ENCODE measurements around the gene SH3RF2.

The SH3RF2 gene

DNA sequence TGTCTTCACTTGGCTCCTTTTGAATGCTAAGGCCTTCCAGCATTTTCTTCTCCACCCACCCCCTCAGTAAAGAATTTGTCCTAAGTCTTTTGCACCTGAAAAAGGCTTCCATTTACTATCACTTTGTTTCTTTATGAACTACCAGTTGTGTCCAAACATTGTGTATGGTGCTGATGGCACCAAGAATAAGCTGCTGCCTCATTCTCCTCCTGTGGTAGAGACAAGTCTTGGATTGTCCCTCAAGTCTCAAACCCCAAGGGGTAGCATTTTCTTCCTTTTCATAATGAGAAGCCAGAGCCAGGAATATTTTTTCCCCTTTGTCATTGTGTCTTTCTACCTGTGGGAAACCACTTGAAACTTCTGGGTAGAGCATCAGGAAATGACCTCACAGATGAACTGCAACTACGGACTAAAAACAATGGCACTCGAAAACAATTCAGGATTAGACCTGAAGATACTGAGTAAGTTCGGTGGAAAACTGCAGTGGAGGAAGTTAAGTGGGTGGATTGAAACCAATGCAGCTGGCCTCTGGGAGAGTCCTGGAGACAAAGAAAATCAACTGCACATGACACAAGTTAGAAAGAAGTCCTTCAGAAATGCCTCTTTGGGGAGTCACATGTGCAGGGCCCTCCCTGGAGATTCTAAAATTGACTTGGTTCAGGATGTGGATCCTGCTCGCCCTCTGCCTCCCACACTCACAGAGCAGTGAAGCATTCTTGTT lies 80.5 kb downstream of the SH3RF2 start:
- H3K4me1 Mint-ChIP-seq = no peaks in the 10 kb centered on the region
- peaks cover 5% of the 10 kb centered on the region for H3K9me3 Mint-ChIP-seq
- no peak overlapping the region for H3K4me3 Mint-ChIP-seq
- ATAC-seq = peak; percentile 21
- no peaks in the 10 kb centered on the region for H3K36me3 Mint-ChIP-seq
- H3K27ac Mint-ChIP-seq = no peak overlapping the region
- H3K27me3 Mint-ChIP-seq = no peaks in the 10 kb centered on the region

DNA sequence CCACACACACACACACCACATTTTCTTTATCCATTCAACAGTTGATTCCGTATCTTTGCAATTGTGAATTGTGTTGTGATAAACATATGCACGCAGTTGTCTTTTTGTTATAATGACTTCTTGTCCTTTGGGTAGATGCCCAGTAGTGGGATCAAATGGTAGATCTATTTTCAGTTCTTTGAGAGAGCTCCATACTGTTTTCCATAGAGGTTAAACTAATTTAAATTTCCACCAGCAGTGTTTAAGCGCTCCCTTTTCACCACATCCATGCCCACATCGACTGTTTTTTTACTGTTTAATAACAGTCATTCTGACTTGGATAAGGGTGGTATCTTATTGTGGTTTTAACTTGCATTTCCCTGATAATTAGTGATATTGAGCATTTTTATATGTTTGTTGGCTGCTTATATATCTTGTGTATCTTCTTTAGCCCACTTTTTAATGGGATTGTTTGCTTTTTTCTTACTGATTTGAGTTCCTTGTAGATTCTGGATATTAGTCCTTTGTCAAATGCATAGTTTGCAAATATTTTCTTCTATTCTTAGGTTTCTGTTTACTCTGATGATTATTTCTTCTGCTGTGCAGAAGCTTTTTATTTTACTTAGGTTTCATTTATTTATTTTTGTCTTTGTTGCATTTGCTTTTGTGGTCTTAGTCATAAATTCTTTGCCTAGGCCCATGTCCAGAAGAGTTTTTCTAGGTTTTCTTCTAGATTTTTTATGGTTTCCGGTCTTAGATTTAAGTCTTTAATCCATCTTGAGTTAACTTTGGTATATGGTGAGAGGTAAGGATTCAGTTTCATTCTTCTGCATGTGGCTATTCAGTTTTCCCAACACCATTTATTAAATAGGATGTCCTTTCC lies 82.4 kb downstream of the SH3RF2 start:
- Mint-ChIP-seq H3K4me1 (no peaks in the 10 kb centered on the region), H3K27me3 (no peaks in the 10 kb centered on the region), H3K27ac (no peak overlapping the region), H3K36me3 (no peaks in the 10 kb centered on the region), H3K9me3 (peaks cover 5% of the 10 kb centered on the region), H3K4me3 (no peak overlapping the region)
- ATAC-seq = no peak

DNA sequence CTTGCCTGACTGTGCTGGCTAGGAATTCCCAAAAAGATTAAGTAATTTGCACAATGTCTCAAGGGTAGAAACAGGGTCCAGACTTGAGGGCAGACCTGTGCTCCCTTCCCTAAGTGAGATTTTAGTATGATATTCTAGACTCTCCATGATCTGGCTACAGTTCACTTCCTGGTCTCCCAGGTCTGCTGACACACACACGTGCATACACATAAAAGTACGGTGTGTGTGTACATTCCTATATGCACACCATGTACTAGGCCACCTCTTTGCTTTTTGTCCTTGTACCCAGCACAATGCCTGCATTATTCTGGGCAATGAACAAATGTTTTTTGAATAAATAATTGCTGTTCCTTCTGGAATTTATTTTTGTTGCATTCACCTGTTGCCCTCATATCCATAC lies 83.7 kb downstream of the SH3RF2 start:
- ATAC-seq = no peak
- no peak overlapping the region for H3K4me3 Mint-ChIP-seq
- peaks cover 5% of the 10 kb centered on the region for H3K9me3 Mint-ChIP-seq
- H3K36me3 Mint-ChIP-seq = no peaks in the 10 kb centered on the region
- H3K27ac Mint-ChIP-seq = no peak overlapping the region
- no peaks in the 10 kb centered on the region for H3K4me1 Mint-ChIP-seq
- peaks cover 12% of the 10 kb centered on the region for H3K27me3 Mint-ChIP-seq

DNA sequence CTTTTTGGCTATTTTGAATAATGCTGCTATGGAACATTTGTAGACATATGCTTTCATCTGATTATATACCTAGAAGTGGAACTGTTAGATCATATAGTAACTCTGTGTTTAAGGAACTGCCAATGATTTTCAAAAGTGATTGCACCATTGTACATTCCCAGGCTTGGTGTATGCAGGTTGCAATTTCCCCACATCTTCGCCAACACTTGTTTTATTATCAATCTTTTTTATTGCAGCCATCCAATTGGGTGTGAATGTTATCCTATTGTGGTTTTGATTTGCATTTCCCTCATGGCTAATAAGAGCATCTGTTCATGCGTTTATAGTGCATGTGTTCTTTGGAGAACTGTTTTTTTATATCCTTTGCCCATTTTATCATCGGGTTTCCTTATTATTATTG lies 87.7 kb downstream of the SH3RF2 start:
- H3K36me3 Mint-ChIP-seq = no peaks in the 10 kb centered on the region
- H3K27ac Mint-ChIP-seq = no peak overlapping the region
- ATAC-seq = no peak
- no peaks in the 10 kb centered on the region for H3K9me3 Mint-ChIP-seq
- H3K27me3 Mint-ChIP-seq = peaks cover 17% of the 10 kb centered on the region
- no peak overlapping the region for H3K4me3 Mint-ChIP-seq
- no peaks in the 10 kb centered on the region for H3K4me1 Mint-ChIP-seq

DNA sequence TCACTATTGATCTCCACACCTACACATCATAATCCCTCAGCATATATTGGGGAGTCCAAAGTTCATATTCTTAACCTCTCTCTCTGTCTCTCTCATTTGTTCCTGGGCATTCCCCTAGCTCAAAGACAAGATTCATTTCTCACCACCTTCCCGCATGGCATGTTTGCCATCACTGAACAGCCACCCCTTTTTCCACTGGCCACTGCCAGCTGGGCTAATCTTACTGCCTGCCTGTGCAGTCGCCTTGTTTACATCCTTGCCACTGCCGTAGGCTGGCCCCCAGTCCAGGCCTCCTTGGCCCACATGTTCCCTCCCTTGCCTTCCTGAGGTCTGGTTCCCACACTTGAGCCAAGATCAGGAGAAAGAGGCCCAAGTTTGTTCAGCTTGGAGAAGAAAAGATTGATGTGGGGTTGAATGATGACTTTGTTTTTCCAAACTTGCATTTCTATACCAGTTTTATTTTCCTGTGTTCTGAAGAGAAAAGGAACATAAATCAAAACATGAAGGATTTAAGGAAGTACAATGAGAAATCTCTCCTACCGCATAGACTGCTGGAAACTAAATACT lies 88.8 kb downstream of the SH3RF2 start:
- H3K9me3 Mint-ChIP-seq = no peaks in the 10 kb centered on the region
- ATAC-seq = no peak
- no peaks in the 10 kb centered on the region for H3K36me3 Mint-ChIP-seq
- peaks cover 17% of the 10 kb centered on the region for H3K27me3 Mint-ChIP-seq
- no peak overlapping the region for H3K27ac Mint-ChIP-seq
- H3K4me3 Mint-ChIP-seq = no peak overlapping the region
- H3K4me1 Mint-ChIP-seq = no peaks in the 10 kb centered on the region

DNA sequence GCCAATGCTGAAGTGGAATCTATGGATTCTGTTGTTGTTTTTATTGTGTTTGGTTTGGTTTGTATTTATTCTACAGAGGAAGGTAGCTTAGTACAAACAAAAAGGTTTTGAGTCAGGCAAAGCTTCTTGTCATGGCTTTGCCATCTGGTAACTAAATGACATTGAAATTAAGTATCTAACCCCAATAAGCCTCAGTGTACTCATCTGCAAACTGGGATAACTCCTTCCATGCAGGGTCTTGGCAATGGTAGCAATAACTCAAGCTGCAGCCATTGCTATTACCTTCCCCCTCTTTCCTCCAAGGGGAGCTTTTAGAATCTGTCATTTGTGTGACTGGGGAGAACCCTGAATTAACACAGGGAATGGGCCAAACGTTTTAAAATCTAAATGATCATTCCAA lies 89.3 kb downstream of the SH3RF2 start:
- H3K36me3 Mint-ChIP-seq = no peaks in the 10 kb centered on the region

DNA sequence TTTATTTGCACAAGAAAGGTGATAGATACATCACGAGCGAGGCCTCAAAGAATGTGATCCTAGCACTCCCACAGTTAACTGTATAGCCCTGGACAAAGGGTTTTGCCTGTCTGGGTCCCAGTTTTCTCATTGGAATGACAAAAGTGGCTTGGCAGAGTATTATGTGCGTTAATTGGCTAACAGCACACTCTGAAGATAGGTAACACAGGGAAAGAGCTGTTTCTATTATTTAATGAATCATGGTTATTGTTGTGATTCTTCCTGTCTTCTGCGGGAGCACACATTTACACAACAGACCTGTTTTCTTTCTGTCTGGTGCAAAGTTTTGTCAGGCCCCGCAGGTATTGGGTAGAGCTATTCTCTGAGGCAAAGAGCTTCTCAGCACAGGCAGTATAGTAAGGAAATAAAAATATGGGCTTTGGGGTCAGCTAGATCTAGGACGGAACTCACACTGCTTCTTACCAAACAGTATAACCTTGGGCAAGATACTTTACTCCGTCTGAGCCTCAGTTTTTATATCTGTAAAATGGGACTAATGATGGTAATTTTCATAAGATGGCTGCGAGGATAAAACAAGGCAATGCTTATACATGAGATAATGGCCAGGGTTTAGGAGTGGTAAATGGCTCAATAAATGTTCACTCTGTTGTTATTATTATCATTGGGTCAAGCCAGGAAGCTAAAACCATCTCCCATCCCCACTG lies 90.1 kb downstream of the SH3RF2 start:
- no peaks in the 10 kb centered on the region for H3K4me1 Mint-ChIP-seq
- no peaks in the 10 kb centered on the region for H3K9me3 Mint-ChIP-seq
- no peak overlapping the region for H3K27ac Mint-ChIP-seq
- peaks cover 17% of the 10 kb centered on the region for H3K27me3 Mint-ChIP-seq
- H3K4me3 Mint-ChIP-seq = no peak overlapping the region
- no peaks in the 10 kb centered on the region for H3K36me3 Mint-ChIP-seq
- ATAC-seq = no peak

More for the DNA sequence above, 89.3 kb downstream of the SH3RF2 start:
- no peak overlapping the region for H3K4me3 Mint-ChIP-seq
- no peaks in the 10 kb centered on the region for H3K9me3 Mint-ChIP-seq
- H3K27me3 Mint-ChIP-seq = peaks cover 17% of the 10 kb centered on the region
- no peak for ATAC-seq
- H3K27ac Mint-ChIP-seq = no peak overlapping the region
- H3K4me1 Mint-ChIP-seq = no peaks in the 10 kb centered on the region

DNA sequence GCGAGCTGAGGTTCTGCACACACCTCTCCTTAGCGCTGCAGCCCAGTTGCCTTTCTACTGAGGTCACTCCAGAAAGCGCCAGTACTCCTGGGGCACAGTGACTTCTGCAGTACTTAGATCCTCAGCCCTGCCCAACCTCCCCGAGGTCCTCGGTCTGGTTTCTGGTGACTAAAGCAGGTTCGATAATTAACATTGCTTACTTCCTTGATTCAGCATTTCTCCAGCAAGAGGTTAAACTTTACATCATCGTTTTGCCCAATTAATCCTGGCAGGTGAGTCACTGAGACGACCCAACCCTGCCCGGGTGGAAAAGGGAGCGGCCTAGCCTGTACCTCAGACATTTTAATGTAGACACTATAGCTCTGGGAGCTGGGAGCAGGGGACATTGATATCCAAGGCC lies 91.4 kb downstream of the SH3RF2 start:
- no peak overlapping the region for H3K4me3 Mint-ChIP-seq
- no peaks in the 10 kb centered on the region for H3K36me3 Mint-ChIP-seq
- ATAC-seq = no peak
- peaks cover 17% of the 10 kb centered on the region for H3K27me3 Mint-ChIP-seq
- H3K4me1 Mint-ChIP-seq = no peaks in the 10 kb centered on the region
- no peak overlapping the region for H3K27ac Mint-ChIP-seq
- H3K9me3 Mint-ChIP-seq = no peaks in the 10 kb centered on the region

DNA sequence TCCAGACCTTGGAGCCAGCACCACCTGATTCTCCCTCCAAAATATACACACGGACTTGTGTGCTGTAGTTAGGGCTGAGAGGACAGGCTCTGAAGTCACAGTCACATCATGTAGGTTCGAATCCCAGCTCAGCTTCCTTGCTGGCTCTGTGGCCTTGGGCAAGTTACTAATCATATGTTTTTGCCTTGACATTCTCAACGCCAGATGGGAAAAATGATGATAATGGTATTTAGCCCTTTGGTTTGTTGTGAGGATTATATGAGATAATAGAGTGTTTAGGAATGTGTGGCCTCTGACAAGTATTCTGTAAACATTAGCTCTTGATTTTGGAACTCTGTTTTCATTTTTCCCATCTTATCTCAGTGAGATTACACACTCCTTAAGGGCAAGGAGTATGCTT lies 96.5 kb downstream of the SH3RF2 start:
- Mint-ChIP-seq H3K36me3 (no peaks in the 10 kb centered on the region), H3K4me3 (no peak overlapping the region), H3K4me1 (no peaks in the 10 kb centered on the region), H3K27me3 (no peaks in the 10 kb centered on the region), H3K9me3 (no peaks in the 10 kb centered on the region), H3K27ac (no peak overlapping the region)
- no peak for ATAC-seq

DNA sequence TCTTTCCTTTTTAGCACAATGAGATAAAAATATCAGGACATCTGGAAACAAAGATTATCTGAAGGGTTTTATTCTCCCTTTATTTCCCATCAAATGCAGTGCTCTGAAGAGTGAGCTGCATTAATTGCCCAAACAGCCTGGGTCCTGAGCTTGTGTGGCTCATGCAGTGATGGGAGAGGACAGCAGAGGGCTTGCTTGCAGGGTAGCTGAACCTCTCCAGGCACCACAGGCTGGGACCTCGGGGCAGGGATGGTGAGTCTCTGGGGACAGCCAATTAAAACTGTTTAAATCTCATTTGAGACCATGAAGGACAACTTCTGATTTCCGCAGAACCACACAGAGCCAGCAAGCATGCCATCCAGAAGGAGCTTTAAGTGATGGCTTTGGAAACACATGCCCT lies 97.7 kb downstream of the SH3RF2 start:
- H3K27me3 Mint-ChIP-seq = no peaks in the 10 kb centered on the region
- no peak for ATAC-seq
- H3K4me1 Mint-ChIP-seq = no peaks in the 10 kb centered on the region
- no peaks in the 10 kb centered on the region for H3K9me3 Mint-ChIP-seq
- no peak overlapping the region for H3K27ac Mint-ChIP-seq
- no peak overlapping the region for H3K4me3 Mint-ChIP-seq
- no peaks in the 10 kb centered on the region for H3K36me3 Mint-ChIP-seq

DNA sequence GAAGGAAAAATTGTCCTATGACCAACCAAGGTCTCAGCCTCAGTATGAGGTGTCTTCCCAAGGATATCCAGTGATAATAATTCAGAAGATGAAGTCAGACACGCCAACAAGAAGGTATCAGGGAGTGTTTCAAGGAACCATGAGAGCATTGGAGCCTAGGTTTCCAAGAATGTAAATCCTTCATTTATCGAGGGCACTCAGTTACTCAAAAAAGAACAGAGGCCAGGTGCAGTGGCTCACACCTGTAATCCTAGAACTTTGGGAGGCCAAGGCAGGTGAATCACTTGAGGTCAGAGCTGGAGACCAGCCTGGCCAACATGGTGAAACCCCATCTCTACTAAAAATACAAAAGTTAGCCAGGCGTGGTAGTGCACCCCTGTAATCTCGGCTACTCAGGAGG lies 98.2 kb downstream of the SH3RF2 start:
- Mint-ChIP-seq H3K4me3 (no peak overlapping the region), H3K27ac (no peak overlapping the region), H3K9me3 (no peaks in the 10 kb centered on the region), H3K36me3 (no peaks in the 10 kb centered on the region), H3K27me3 (no peaks in the 10 kb centered on the region), H3K4me1 (no peaks in the 10 kb centered on the region)
- ATAC-seq = no peak

DNA sequence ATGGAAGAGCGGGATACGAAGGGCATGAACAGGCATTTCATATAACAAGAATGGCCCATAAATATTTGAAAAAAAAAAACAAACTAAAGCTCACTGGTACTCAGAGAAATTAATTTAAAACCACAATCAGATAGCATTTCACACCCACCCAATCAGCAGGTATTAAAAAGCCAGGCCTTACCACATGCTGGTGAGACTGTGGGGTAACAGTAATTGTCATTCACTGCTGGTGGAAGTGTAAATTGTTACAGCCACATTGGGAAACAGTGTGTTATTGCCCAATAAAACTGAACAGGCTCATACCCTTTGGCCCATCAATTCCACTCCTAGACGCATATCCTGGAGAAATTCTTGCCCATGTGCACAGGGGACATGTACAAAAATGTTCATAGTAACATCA lies 103.0 kb downstream of the SH3RF2 start:
- peaks cover under 1% of the 10 kb centered on the region for H3K9me3 Mint-ChIP-seq
- H3K4me3 Mint-ChIP-seq = no peak overlapping the region
- no peaks in the 10 kb centered on the region for H3K36me3 Mint-ChIP-seq
- H3K27me3 Mint-ChIP-seq = no peaks in the 10 kb centered on the region
- H3K27ac Mint-ChIP-seq = no peak overlapping the region
- ATAC-seq = no peak
- no peaks in the 10 kb centered on the region for H3K4me1 Mint-ChIP-seq

DNA sequence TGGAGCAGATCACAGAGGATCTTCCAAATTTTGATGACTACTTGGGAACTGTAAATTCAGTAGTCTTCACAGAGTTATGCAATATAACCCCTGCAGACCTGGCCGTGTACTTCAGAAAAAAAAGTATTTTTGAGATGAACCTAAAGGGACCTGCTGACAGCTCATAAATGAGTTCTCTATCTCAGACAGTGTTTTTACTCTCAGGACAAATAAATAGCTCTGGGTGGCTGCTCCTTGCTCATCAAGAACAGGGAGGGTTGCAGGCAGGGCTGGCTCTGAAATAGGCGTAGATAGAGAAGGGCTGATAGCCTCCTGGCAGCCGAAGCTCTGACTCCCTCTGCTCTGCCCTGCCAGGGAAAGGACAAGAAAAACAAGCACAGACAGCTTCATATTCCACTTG lies 104.1 kb downstream of the SH3RF2 start:
- no peak for ATAC-seq
- H3K36me3 Mint-ChIP-seq = no peaks in the 10 kb centered on the region
- H3K27ac Mint-ChIP-seq = no peak overlapping the region
- peaks cover 3% of the 10 kb centered on the region for H3K9me3 Mint-ChIP-seq
- no peak overlapping the region for H3K4me3 Mint-ChIP-seq
- H3K4me1 Mint-ChIP-seq = no peaks in the 10 kb centered on the region
- no peaks in the 10 kb centered on the region for H3K27me3 Mint-ChIP-seq

DNA sequence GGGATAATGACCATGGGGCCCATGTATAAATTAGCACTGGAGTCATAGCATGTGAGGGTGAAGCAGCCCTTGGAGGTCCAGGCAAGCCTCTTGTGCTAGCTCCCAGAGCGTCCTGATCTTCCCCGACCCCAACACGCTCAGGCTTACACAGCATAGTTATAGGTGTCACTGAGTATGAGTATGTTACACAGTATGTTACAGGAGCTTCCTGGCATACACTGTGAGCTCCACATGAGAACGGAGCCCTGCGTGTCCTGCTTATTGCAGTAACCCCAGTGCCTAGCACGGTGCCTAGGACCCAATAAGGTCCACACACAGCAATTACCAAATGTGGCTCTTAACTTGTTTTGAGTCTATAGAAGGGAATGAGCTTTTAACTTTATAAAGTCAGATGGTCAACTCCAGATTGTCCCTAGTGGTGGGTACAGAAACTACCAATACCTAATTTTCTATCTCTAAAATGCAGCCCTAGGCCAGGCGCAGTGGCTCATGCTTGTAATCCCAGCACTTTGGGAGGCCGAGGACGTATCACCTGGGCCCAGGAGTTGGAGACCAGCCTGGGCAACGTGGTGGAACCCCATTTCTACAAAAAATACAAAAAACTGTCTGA lies 104.9 kb downstream of the SH3RF2 start:
- no peaks in the 10 kb centered on the region for H3K27me3 Mint-ChIP-seq
- H3K36me3 Mint-ChIP-seq = no peaks in the 10 kb centered on the region
- peaks cover 5% of the 10 kb centered on the region for H3K9me3 Mint-ChIP-seq
- ATAC-seq = peak; percentile 29
- no peaks in the 10 kb centered on the region for H3K4me1 Mint-ChIP-seq
- no peak overlapping the region for H3K4me3 Mint-ChIP-seq
- no peak overlapping the region for H3K27ac Mint-ChIP-seq

Data from stimulated activated memory B cell treated with anti-CD40 and anti-IgM and Interleukin-4, amounts not matched to agents 10 μg/mL and 1 μg/mL and 100 μg/mL, for 72 hours (primary cell).